HL-60/S4 treated with retinoic acid at 250 ng/mL for 4 days and 3 days (cell line): ENCODE data around the gene BIRC7.
"Not testable (repeated sequence)": the region's sequence is repeated elsewhere in the genome, so short reads cannot be mapped to it uniquely, and the experiment has no call there.

Experiments
- in situ Hi-C: fragments of 300-500 bp; cut with MboI; formaldehyde crosslinking; loops from 2 replicates; pipeline ENCODE4 v1.7.0; 2022; ENCODE audit warnings: low sequenced_read_pairs

Gene BIRC7

DNA sequence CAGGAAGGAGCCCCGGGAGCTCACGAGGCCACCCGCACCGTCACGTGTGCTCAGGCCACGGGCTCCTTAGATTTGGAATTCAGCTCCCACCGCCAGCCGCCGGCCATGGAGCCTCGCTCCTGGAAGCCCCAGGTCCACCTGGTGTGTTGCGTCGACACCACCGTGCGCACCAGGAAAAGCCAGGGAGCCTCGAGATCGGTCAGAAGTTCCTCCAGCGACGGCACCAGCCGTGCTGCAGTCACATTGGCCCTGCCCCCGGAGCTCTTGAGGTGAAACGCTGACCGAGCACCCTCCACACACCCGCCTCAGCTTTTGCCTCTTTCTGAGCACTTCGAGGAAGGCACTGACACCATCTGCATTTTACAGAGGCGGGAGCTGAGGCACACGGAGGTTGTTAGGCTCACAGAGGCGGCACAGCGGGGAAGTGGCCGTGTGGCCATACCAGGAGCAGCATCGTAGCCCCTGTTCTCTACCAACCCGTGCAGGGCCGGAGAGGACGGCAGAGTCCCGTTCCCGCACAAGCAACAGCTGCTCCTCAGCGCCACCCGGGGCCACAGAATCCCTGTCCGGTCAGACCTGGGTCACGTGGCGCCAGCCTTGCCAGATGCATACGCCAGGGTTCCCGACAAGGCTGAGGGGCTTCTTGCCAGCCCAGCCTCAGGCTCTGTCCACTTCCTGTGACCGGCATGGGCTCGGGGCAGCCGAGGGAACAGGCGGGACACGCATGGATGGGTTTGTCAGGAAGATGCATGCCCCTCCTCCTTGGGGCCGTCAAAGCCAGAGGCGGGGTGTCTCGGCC is 11.0 kb downstream of the BIRC7 start:
- in situ Hi-C loops, result no loop called here

GRCh38 chr20:63247671-63248228 is 12.0 kb downstream of the BIRC7 start:
- in situ Hi-C loops, result no loop called here

- in situ Hi-C loops, result no loop called here
Measured at GRCh38 chr20:63248835-63249591, 13.3 kb downstream of the BIRC7 start.

DNA sequence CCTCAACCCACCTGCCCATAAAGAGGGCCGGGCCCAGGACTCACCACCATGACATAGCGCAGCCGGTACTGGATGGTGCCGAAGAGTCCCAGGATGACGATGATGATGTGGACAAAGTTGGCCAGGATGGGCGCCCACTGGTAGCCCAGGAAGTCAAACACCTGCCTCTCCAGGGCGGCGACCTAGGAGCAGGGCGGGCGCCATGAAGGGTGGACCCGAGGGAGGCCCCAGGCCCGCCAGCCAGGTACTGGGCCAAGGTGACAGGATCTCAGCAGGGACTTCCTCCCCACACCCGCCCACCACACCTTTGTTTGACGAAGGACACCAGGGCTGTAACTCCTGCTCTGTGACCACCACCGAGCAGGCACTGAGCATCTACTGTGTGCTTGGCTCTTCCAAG is 14.2 kb downstream of the BIRC7 start:
- in situ Hi-C loops, result no loop called here

GRCh38 chr20:63251350-63251749 is 15.6 kb downstream of the BIRC7 start:
- in situ Hi-C loops, result not testable (repeated sequence)

DNA sequence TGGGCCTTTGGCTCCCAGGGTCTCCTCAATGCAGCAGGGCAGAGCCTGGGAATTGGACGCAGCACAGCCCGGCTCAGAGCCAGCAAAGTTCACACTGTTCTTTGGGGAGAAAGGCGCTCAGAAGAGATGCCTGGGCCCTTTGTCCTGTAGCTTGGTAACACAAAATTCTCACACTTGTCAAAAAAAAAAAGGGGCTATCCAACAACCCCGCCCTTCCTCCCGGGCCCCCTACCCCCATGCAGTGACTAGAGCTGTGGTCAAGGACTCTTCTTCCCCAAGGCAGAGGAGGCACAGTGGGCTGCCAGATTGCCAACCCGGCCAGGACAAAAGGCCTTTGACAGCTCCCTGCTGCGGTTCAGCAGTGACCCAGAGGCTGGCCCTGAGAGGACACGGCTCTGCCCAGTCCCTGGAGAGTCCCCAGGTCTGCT is 16.6 kb downstream of the BIRC7 start:
- in situ Hi-C loops, result no loop called here

GRCh38 chr20:63253065-63253437 is 17.3 kb downstream of the BIRC7 start:
- in situ Hi-C loops, result no loop called here

DNA sequence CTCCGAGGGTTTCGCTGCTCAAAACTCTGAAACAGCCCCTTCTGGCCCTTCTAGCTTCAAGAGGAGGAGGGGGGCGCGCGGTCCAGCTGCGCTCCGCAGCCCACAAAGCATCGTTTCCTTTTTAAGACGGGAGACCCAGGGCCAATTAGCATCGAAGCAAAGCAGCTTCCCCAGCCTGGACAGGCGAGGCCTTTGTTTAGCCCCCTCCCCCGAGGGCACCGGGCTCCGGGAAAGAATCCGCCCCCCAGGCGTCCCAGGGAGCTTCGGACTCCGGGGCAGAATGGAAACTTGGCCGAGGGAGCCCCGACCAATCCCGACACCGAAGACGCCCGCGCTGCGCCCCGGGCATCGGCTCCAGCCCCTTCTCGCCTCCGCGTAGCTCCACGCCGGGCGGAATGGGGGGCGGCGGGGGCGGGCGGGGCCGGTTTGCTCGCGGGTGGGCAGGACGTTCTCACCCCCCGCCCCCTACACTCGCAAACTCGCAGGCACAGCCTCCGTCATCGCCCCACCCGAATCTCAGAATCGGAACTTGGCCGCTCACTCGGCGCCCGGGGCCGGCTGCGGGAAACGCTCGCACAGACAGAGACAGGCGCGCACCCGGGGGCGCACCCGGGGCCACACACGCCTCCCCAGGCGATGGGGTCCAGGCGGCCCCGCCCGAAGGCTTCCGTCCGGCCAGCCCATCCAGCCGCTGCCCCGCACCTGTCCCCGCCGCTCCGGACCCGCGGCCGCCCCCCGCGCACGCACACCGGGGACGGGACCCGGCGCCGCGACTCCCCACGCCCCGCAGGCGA is 17.9 kb downstream of the BIRC7 start:
- in situ Hi-C loops, result no loop called here

DNA sequence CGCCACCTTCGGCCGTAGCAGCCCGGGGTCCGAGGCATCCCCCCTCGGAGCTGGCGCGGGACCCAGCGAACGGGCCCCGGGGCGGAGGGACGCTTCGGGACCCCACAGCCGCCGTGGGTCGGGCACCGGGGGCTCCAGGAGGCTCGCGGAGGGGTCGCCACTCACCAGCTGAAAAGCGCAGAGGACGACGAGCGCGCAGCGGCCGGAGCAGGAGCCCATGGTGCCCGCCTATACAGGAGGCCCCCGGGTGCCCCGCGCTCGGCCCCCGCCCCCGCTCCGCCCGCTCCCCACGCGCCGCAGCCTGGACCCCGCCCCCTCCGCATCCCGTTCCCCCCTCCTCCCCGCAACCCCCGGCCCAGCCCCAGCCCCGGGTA is 18.5 kb downstream of the BIRC7 start, which contains the start of gene NKAIN4:
Gene NKAIN4, minus strand, starts transcription at position 232 of the 374 bp plus-strand sequence. Its CDS starts 13 bp downstream, at position 219.
- in situ Hi-C loops, result no loop called here

DNA sequence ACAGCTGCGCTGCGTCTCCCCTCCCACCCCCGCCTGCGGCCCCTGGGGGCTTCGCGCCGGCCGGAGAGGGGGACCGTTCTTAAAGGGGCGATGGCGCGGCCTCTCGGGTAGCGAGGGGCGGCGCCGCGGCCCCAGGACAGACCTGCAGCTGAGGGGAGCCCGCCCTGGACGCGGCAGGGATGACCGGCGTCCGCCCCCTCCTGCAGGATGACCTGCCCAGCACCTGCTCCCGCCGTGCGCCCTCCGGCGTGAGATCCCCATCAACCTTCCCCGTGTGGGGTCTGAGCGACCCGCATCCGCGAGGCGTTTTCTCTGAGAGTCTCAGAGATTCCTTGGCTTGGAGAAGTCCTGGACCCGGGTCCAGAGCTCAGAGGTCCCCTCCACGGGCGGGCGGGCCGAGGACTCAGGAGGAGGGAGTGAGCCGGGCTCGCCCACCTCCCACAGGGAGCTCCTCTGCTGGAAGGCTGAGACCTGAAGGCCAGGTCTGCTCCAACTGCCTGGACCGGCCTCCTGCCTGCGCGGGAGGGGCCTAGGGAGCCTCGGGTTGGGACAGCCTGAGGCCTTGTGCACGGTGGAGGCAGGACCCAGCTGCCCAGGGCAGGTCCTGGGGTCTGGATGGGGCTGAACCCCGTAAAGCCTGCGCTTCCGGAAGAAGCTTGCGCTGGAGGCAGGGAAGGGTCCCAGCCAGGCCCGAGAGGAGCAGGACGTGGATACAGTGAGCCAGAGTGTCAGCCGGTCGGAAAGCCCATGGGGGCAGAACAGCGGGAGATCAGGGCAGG is 19.1 kb downstream of the BIRC7 start:
- in situ Hi-C loops, result no loop called here

DNA sequence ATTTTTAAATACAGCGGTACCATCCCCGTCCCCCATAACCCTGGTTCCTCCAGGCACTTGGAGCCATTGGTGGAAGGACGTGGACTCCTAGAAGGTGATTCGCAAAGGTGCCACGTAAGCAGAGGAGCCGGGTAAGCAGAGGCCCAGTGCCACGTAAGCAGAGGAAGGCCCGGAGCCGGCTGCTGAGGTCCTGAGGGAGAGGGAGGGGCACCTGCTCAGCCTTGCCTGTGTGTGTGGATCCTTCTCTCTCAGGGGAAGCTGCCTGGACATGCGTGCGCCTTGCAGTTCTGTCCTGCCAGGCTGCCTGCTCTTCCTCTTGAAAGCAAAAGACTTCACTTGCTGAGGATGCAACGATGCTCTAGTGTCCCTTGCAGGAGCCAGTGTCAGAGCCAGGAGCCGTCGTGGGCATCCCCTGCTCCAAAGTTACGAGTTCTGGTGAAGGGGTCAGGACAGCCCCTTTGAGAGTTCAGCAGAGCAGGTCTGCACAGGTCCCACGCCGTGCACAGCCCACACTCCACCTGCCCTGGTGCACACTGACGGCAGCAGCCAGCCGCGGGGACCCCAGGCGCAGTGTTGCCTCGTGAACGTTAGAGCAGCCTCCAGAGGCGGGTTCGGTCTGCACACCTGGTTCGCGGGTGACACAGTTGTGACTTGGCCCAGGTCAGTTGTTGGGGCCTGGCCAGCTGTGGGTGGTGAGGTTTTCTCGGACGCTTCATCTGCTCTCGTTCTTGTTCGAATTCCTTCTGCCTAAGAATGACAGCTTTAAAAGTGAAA is 20.4 kb downstream of the BIRC7 start:
- in situ Hi-C loops, result no loop called here

GRCh38 chr20:63256954-63257353 is 21.2 kb downstream of the BIRC7 start:
- in situ Hi-C loops, result no loop called here

GRCh38 chr20:63257629-63258028 is 21.9 kb downstream of the BIRC7 start:
- in situ Hi-C loops, result no loop called here

- in situ Hi-C loops, result no loop called here
Measured at GRCh38 chr20:63258781-63259180, 23.1 kb downstream of the BIRC7 start.

- in situ Hi-C loops, result no loop called here
Measured at GRCh38 chr20:63259734-63260460, 24.2 kb downstream of the BIRC7 start.

DNA sequence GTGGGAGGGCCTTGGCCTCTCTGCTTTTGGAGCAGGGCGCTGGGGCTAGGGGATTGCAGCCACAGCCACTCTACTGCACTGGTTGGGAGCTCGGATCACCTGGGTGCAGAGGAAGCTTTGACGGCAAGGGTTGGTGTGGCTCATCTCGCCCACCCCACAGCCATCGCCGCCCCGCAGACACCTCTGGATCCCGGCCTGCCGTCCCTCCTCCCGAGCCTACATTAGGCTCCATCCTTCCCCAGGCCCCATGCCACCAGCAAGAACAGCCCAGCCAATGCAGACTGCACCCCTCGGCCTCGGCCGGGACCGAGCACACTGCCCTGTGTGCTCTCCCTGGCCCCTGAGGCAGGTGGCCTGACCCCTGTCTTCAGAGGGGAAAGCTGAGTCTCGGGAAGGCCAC is 24.8 kb downstream of the BIRC7 start:
- in situ Hi-C loops, result no loop called here

DNA sequence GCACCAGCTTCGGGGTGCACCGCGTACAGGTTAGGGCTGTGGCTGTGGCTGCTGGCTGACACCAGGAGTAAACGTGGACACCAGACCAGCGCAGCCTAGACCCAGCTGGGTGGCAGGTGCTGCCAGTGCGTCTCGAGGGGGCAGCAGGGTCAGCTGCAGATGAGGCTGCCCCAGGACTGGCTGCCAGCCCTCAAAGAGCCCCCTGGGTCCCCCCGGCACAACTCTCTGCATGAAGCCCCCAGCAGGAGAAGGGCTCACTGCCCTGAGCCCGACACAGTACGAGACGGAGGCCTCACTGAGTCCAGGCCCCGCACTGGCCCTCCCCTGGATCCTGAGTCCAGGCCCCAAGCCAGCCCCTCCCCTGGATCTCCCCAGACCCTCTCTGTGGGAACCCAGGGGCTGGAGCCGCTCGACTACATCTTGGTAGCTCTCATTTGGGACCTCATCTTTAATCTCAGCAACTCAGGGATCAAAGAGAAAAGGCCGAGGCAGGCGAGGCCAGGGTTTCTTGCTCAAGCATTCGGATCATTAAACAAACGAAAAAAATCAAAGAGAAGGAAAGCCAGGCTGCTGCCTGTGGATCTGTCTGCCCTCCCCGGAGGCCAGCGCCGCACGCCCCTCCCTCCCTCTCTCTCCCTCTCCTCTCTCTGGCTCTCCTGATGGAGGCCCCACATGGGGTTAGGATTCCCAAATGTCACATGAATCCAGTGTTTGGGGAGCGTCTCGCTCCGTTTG is 25.5 kb downstream of the BIRC7 start:
- in situ Hi-C loops, result no loop called here

- in situ Hi-C loops, result no loop called here
Measured at GRCh38 chr20:63261795-63262528, 26.3 kb downstream of the BIRC7 start.
